Psoas muscle (tissue), 8 donors: ENCODE measurements around the gene NDUFB7. TPM values are rescaled to one million over a fixed set of nuclear protein-coding genes. Genes with fewer than 3 reads are reported as not detected.
"Not testable (repeated sequence)": the region's sequence is repeated elsewhere in the genome, so short reads cannot be mapped to it uniquely, and the experiment has no call there.

Experiments
- ATAC-seq, 4 donors: fragments of 200-7000 bp; cut with Tn5 transposase; one replicate each; pipeline ENCODE4 v1.9.1; 2020; ENCODE audit warnings: moderate library complexity in 3 of 4, mild to moderate bottlenecking in 2 of 4
- DNase-seq, 2 donors: peaks; one replicate each; pipeline ENCODE4 v3.0.0-alpha.2; 2020
- H3K27ac ChIP-seq: fragments of 200-600 bp; one replicate; pipeline ENCODE4 v1.8.0; 2022
- H3K27me3 ChIP-seq, 3 donors: fragments of 200-600 bp in 1 of 3; one replicate each; pipeline versions ENCODE4 v1.6.1 to v1.8.0; 2013 to 2022; ENCODE audit warnings: low read length in 2 of 3, mild to moderate bottlenecking in 2 of 3, moderate library complexity in 1 of 3; ENCODE audit not compliant: insufficient read depth in 3 of 3
- H3K36me3 ChIP-seq, 2 donors: fragments of 200-600 bp in 1 of 2; one replicate each; pipeline versions ENCODE4 v1.6.1 to v1.8.0; 2013 to 2022; ENCODE audit warnings: low read depth in 1 of 2, mild to moderate bottlenecking in 1 of 2, moderate library complexity in 1 of 2; ENCODE audit not compliant: insufficient read depth in 1 of 2
- H3K4me1 ChIP-seq: fragments of 200-600 bp; one replicate; pipeline ENCODE4 v1.8.0; 2022
- H3K4me3 ChIP-seq: fragments of 200-600 bp; one replicate; pipeline ENCODE4 v1.8.0; 2022; ENCODE audit warnings: mild to moderate bottlenecking
- H3K9me3 ChIP-seq: fragments of 200-600 bp; one replicate; pipeline ENCODE4 v1.8.0; 2022
- CTCF ChIP-seq: fragments of 200-600 bp; IDR thresholded peaks from one replicate; pipeline ENCODE4 v1.8.0; 2022; ENCODE audit warnings: antibody characterized with exemption
- WGBS, 3 donors: extraction: QIAGEN DNeasy Blood & Tissue Kit; methylation state at CpG; one replicate each; pipeline versions ENCODE4 v1.1.6 to v1.1.7; 2013; 5-methylcytosine and 5-hydroxymethylcytosine counted together
- intact Hi-C, 2 donors: fragments of 100-400 bp; cut with DNase I; formaldehyde crosslinking; loops; one replicate each; pipeline versions ENCODE4 v1.11.0 to v1.14.2; 2022
- polyA plus RNA-seq, 3 donors: library from polyadenylated mRNA; stranded (reverse); fragments of 200-250 nt; gene quantifications; one replicate each; pipeline ENCODE4 v1.2.3, GENCODE V29; 2013
- total RNA-seq, 4 donors: library from RNA; stranded (reverse); fragmentation: NEBNext Ultra II Directional in 2 of 4; extraction: Animal tissue kit (Norgen Biotek cat#: 25700) in 2 of 4; gene quantifications; one replicate each; pipeline versions ENCODE4 v1.2.1 to v1.2.4, GENCODE V29; 2021 to 2023
- donor health status: healthy with polysubstance abuse.
- donor health status: DM: no; HTN: no; CAD: no; lungs with moderate emphysema.
- donor health status: Bipolar disorder and iron deficiency.
- donor health status: healthy.
- donor health status: DM: yes; HTN: yes; CAD: no.
- donor health status: DM: no; HTN: no; CAD: no.
- donor health status: DM: no; HTN: no; CAD: no.
- donor health status: DM: yes; HTN: yes; CAD: no.

The NDUFB7 gene
- total and polyA plus RNA-seq, 7 donors = 216 to 805 (median 306) TPM

- H3K36me3 ChIP-seq = peaks cover 0 to 25% of the 10 kb centered on the region in 2 donors
- no peaks in the 10 kb centered on the region for H3K9me3 ChIP-seq
- peaks cover 37% of the 10 kb centered on the region for H3K4me1 ChIP-seq
- DNase-seq (peak; percentile 92 to 98), ATAC-seq (peak; percentile 95 to 97 (median 96))
- no peak for TF ChIP-seq CTCF
- H3K27ac ChIP-seq = peak overlapping the region; percentile 96
- H3K4me3 ChIP-seq = peak overlapping the region; percentile 47
- intact Hi-C loops = no loop called here
- WGBS, 3 donors = 19 to 36% (median 21%) methylated on average over 21 of the region's 21 CpGs
- no peaks in the 10 kb centered on the region for H3K27me3 ChIP-seq
Observed at GRCh38 chr19:14544977-14545715, 26.7 kb downstream of the NDUFB7 start.

DNA sequence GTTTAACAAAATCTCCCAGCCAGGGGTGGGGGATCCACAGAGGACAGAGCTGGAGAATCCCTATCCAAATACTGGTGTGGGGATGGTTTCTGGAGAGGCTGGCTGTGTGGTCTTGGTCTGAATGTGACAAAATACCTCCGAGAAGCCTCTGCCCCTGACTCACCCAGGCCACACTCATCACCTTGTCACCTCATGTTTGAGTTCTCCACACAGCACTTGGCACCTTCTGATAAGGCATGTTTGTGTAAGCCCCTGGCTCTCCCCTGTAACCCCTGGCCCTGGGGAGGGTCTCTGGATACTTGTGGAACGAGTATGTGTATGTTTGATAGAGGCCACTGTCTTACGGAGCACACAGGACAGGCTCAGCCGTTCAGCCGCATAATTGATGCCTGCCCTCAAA lies 27.8 kb downstream of the NDUFB7 start:
- TF ChIP-seq CTCF = no peak
- DNase-seq = no peak
- Histone ChIP-seq H3K27me3 (no peaks in the 10 kb centered on the region), H3K9me3 (no peaks in the 10 kb centered on the region), H3K4me1 (peaks cover 36% of the 10 kb centered on the region), H3K36me3 (peaks cover 0 to 20% of the 10 kb centered on the region in 2 donors), H3K27ac (peak overlapping the region; percentile 96), H3K4me3 (no peak overlapping the region)
- ATAC-seq = no peak
- intact Hi-C loops = no loop called here
- WGBS, 3 donors = 84 to 93% (median 85%) methylated on average over 5 of the region's 5 CpGs

DNA sequence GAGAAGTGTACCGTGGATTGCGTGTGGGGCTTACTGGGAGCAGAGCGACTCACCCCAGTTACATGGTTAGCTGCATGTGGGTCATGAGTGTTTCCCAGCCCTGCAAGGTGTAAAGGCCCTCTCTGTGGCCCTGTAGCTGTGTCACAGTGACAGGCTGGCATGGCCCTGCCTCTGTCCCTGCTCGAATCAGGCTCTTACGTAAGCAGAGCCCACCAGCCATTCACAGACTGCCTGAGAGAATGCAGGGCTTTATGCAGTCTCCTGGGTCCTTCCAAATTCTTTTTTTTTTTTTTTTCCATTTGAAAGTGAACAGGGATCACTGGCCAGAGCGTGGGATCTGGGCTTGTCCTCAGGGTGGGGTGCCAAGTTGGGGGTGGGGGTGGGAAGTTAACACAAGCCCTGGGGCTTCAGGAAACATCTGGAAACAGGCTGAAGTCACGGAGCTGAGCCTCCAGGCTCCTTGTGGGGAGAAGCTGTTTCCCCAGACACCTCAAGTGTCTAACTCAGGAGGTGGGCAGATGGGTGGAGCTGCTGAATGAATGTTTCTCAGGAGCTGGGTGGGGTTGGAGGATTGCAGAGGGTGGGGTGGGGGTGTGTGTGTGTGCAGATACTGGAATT lies 29.0 kb downstream of the NDUFB7 start:
- H3K4me3 ChIP-seq = no peak overlapping the region
- ATAC-seq (no peak), DNase-seq (no peak)
- intact Hi-C loops = no loop called here
- WGBS, 3 donors = 52 to 59% (median 53%) methylated on average over 7 of the region's 7 CpGs
- H3K4me1 ChIP-seq = peaks cover 36% of the 10 kb centered on the region
- H3K27ac ChIP-seq = peak overlapping the region; percentile 53
- TF ChIP-seq CTCF = no peak
- no peaks in the 10 kb centered on the region for H3K27me3 ChIP-seq
- peaks cover 0 to 8% of the 10 kb centered on the region in 2 donors for H3K36me3 ChIP-seq
- H3K9me3 ChIP-seq = no peaks in the 10 kb centered on the region

DNA sequence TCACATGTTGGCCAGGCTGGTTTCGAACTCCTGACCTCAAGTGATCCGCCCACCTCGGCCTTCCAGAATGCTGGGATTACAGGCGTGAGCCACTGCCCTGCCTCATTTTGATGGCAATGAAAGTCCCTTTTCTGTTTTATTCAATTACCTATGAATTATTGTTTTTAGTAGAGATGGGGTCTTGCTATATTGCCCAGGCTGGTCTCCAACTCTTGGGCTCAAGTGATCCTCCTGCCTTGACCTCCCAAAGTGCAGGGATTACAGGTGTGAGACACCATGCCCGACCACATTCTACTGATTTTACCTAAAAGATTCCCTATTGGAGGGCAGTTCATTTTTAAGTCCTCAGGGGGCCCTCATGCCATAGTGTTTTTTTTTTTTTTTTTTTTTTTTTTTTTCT lies 29.9 kb downstream of the NDUFB7 start:
- 76 to 89% (median 88%) methylated on average over 5 of the region's 5 CpGs for WGBS, 3 donors
- peaks cover 32% of the 10 kb centered on the region for H3K4me1 ChIP-seq
- H3K27ac ChIP-seq = peak overlapping the region; percentile 56
- H3K36me3 ChIP-seq, H3K27me3 ChIP-seq, H3K4me3 ChIP-seq, ATAC-seq, H3K9me3 ChIP-seq, intact Hi-C loops, DNase-seq: not testable (repeated sequence)

GRCh38 chr19:14540741-14541525 lies 30.9 kb downstream of the NDUFB7 start:
- no peak for ATAC-seq
- 75 to 84% (median 78%) methylated on average over 19 of the region's 19 CpGs for WGBS, 3 donors
- Histone ChIP-seq H3K9me3 (no peaks in the 10 kb centered on the region), H3K27me3 (no peaks in the 10 kb centered on the region), H3K4me1 (peaks cover 22% of the 10 kb centered on the region), H3K36me3 (peaks cover 0 to 6% of the 10 kb centered on the region in 2 donors), H3K27ac (peak overlapping the region; percentile 56), H3K4me3 (no peak overlapping the region)
- DNase-seq = no peak
- no peak for TF ChIP-seq CTCF
- intact Hi-C loops = no loop called here
